Measurements from ENCODE around the gene TCP11.

Gene TCP11

DNA sequence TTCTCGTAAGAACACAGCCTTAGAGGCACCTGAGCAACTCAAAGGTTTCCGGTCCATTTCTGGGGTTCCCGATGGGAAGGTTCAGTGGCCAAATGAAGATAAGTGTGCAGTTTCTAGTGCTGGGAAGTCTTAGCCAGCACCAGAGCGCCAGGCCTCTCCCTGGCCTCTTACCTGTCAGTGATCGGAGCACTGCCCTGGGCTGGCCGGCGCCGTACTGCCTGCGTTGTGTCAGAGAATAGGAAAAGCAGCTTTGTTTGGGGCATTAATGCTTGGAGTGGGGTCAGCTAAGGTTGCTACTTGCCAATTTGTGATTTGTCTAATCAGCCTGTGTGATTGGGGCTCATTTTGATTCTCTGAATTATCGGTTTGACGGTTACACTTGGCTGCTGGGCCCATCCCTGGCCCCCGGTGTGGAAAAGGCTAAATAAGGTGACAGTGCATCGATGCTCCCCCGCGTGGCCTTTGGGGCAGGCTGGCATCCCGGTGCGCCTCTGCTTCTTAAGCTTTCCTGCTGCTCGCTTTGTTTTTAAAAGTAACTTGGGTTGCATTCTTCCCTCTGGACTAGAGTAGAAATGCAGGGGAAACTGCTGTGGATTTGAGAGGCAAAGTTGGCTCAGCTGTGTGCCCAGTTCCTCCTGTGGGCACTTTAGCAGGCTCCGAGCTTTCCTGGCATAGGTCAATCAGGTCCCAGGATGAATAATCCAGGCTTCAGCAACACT is 51.8 kb downstream of the TCP11 start:
- peak overlapping the region; percentile 61 for H3K4me2 ChIP-seq (ENCODE audit: low read depth, low read length, poor library complexity, severe bottlenecking)
- H4K20me1 ChIP-seq (ENCODE audit: insufficient read depth, low read length, poor library complexity, severe bottlenecking): no peaks in the 10 kb centered on the region
- no peaks in the 10 kb centered on the region for H3K9me3 ChIP-seq (ENCODE audit: insufficient read depth, low read depth, low read length)
- H3K9me2 ChIP-seq (replicated peaks; ENCODE audit: low read depth, low read length): no peaks in the 10 kb centered on the region
- no peaks in the 10 kb centered on the region for H3K79me2 ChIP-seq (ENCODE audit: insufficient read depth, low read length)
- no peaks in the 10 kb centered on the region for H3K27me3 ChIP-seq (ENCODE audit: insufficient read depth, low read length, poor library complexity, severe bottlenecking)
- H3K4me1 ChIP-seq (ENCODE audit: insufficient read depth, low read length, poor library complexity, severe bottlenecking): peaks cover 48% of the 10 kb centered on the region
- no peak overlapping the region for H2AFZ ChIP-seq (ENCODE audit: low read length)
- no peak for TF ChIP-seq EZH2phosphoT487 (IDR thresholded peaks at IDR 0.05; ENCODE audit: borderline replicate concordance)
- TF ChIP-seq, protein P1, sequence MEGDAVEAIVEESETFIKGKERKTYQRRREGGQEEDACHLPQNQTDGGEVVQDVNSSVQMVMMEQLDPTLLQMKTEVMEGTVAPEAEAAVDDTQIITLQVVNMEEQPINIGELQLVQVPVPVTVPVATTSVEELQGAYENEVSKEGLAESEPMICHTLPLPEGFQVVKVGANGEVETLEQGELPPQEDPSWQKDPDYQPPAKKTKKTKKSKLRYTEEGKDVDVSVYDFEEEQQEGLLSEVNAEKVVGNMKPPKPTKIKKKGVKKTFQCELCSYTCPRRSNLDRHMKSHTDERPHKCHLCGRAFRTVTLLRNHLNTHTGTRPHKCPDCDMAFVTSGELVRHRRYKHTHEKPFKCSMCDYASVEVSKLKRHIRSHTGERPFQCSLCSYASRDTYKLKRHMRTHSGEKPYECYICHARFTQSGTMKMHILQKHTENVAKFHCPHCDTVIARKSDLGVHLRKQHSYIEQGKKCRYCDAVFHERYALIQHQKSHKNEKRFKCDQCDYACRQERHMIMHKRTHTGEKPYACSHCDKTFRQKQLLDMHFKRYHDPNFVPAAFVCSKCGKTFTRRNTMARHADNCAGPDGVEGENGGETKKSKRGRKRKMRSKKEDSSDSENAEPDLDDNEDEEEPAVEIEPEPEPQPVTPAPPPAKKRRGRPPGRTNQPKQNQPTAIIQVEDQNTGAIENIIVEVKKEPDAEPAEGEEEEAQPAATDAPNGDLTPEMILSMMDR (conservative IDR thresholded peaks at IDR 0.05; ENCODE audit: low read length): no peak
- H3F3A ChIP-seq (ENCODE audit: low read depth): peaks cover 6% of the 10 kb centered on the region
- H3K9ac ChIP-seq (ENCODE audit: low read depth, low read length, poor library complexity, severe bottlenecking): peak overlapping the region; percentile 61
- H3K36me3 ChIP-seq (ENCODE audit: insufficient read depth, low read length): peaks cover 8% of the 10 kb centered on the region; the same call in 1 of the 2 replicates
- peak overlapping the region; percentile 41 for H3K4me3 ChIP-seq (ENCODE audit: low read length, poor library complexity, severe bottlenecking)

DNA sequence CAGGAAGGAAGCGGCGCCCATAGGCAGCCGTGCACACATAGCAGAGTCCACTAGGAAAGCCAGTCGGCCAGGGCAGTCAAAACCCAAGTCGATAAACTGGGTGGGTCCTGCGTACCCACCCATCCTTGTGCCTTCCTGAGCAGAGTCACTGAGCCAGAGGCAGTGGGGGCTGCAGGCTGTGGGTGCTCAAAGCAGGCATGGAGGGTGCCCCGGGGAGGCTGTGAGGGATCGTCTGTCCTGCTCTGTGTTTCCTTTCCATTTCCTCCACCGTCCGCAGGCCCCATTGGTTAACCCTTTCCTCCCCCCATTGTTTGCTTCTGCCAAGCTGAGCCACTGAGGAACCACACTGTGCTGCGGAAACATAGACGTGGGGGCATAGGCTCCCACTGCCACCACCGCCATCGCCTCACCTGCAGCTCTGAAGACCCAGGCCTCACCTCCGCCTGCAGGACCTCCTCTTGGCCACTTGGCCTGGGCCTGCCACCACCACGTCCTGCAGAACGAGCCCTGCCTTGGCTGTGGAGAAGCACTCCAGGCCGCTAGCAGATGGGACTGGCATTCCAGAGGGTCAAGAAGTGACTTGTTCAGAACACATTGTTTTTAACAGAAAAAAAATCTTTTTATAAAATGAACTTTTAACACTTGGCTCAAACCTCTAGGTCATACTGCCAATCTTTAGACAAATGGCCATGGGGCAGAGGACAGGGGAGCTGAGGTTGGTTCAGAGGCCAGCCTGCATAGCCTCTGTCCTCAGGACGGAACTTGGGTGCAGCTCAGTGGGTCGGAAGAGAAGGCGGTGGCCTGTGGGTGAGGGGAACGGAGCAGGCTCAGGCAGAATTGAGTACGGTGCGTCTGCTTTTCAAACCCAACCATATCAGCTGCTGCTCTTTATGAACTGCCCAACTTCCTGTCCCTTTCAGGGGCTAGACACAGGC is 52.6 kb downstream of the TCP11 start:
- H3F3A ChIP-seq (ENCODE audit: low read depth): peaks cover 6% of the 10 kb centered on the region
- no peaks in the 10 kb centered on the region for H4K20me1 ChIP-seq (ENCODE audit: insufficient read depth, low read length, poor library complexity, severe bottlenecking)
- H3K9ac ChIP-seq (ENCODE audit: low read depth, low read length, poor library complexity, severe bottlenecking): peak overlapping the region; percentile 61
- H3K27me3 ChIP-seq (ENCODE audit: insufficient read depth, low read length, poor library complexity, severe bottlenecking): no peaks in the 10 kb centered on the region
- H2AFZ ChIP-seq (ENCODE audit: low read length): no peak overlapping the region
- peak overlapping the region; percentile 41 for H3K4me3 ChIP-seq (ENCODE audit: low read length, poor library complexity, severe bottlenecking)
- H3K9me2 ChIP-seq (replicated peaks; ENCODE audit: low read depth, low read length): no peaks in the 10 kb centered on the region
- TF ChIP-seq EZH2phosphoT487 (IDR thresholded peaks at IDR 0.05; ENCODE audit: borderline replicate concordance): no peak
- TF ChIP-seq, protein P1 (conservative IDR thresholded peaks at IDR 0.05; ENCODE audit: low read length): no peak; the same call in 1 of the 2 replicates
- H3K36me3 ChIP-seq (ENCODE audit: insufficient read depth, low read length): peaks cover 8% of the 10 kb centered on the region; the same call in 1 of the 2 replicates
- no peaks in the 10 kb centered on the region for H3K9me3 ChIP-seq (ENCODE audit: insufficient read depth, low read depth, low read length)
- peaks cover 48% of the 10 kb centered on the region for H3K4me1 ChIP-seq (ENCODE audit: insufficient read depth, low read length, poor library complexity, severe bottlenecking)
- no peaks in the 10 kb centered on the region for H3K79me2 ChIP-seq (ENCODE audit: insufficient read depth, low read length)
- peak overlapping the region; percentile 61 for H3K4me2 ChIP-seq (ENCODE audit: low read depth, low read length, poor library complexity, severe bottlenecking)

DNA sequence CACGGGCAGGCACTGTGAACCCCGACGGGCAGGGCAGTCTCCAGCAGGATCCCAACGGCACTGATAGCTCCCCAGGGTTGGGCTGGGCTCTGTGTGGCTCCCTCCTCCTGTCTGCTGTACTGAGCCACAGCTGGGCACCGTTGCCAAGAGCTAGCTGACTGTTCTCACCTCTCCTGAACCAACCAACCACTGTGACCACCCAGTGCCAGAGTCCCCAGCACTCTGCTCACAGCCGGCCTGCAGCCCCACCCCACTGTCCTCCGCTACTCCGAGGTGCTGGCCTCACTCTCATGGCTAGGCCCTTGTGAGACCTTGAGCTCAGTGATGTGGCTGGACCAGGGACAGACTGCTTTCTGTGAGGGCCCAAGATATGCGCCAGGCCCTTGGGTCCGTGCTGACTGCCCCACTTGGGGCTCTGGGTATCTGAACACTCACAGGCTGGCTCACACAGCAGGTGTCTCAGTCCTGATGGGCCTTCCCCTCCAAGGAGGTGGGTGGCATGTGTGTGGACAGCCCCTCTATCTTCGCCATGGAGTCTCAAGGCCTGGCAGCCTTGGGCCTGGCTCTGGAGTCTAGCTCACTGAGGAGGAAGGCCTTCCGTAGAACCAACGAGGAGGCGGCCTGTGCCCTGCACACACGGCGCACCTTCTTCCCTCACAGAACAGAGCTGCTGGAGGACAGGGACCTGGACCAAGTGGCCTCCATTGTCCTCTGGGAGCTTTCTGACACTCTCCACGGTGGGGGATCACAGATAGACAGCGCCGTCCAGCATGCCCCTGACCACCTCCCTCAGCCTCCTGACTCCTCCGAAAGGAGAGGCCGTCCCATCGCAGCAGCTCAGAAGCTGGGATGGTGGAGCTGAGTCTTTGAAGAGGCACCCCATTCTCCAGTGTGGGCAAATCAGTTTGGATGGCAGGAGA is 53.5 kb downstream of the TCP11 start:
- no peak overlapping the region for H3K4me3 ChIP-seq (ENCODE audit: low read length, poor library complexity, severe bottlenecking)
- H3K4me1 ChIP-seq (ENCODE audit: insufficient read depth, low read length, poor library complexity, severe bottlenecking): peaks cover 48% of the 10 kb centered on the region
- H3K9me3 ChIP-seq (ENCODE audit: insufficient read depth, low read depth, low read length): no peaks in the 10 kb centered on the region
- peaks cover 18% of the 10 kb centered on the region; the same call in 1 of the 2 replicates for H3K36me3 ChIP-seq (ENCODE audit: insufficient read depth, low read length)
- no peaks in the 10 kb centered on the region for H3K27me3 ChIP-seq (ENCODE audit: insufficient read depth, low read length, poor library complexity, severe bottlenecking)
- no peak overlapping the region for H2AFZ ChIP-seq (ENCODE audit: low read length)
- peak overlapping the region; percentile 61 for H3K4me2 ChIP-seq (ENCODE audit: low read depth, low read length, poor library complexity, severe bottlenecking)
- peak overlapping the region; percentile 61 for H3K9ac ChIP-seq (ENCODE audit: low read depth, low read length, poor library complexity, severe bottlenecking)
- H4K20me1 ChIP-seq (ENCODE audit: insufficient read depth, low read length, poor library complexity, severe bottlenecking): no peaks in the 10 kb centered on the region
- TF ChIP-seq EZH2phosphoT487 (IDR thresholded peaks at IDR 0.05; ENCODE audit: borderline replicate concordance): no peak
- TF ChIP-seq, protein P1 (conservative IDR thresholded peaks at IDR 0.05; ENCODE audit: low read length): no peak
- peaks cover 6% of the 10 kb centered on the region for H3F3A ChIP-seq (ENCODE audit: low read depth)
- no peaks in the 10 kb centered on the region for H3K79me2 ChIP-seq (ENCODE audit: insufficient read depth, low read length)
- H3K9me2 ChIP-seq (replicated peaks; ENCODE audit: low read depth, low read length): no peaks in the 10 kb centered on the region
